Activated naive CD8-positive, alpha-beta T cell (primary cell): ENCODE data around the gene THSD4.

Experiments used
- H3K27ac Mint-ChIP-seq: one replicate; pipeline ENCODE4 v1.8.0; 2021; ENCODE audit warnings: mixed read lengths
- H3K27me3 Mint-ChIP-seq: one replicate; pipeline ENCODE4 v1.8.0; 2021; ENCODE audit warnings: mixed read lengths
- H3K36me3 Mint-ChIP-seq: one replicate; pipeline ENCODE4 v1.8.0; 2021; ENCODE audit warnings: mixed read lengths
- H3K4me1 Mint-ChIP-seq: one replicate; pipeline ENCODE4 v1.8.0; 2021; ENCODE audit warnings: low read depth, mixed read lengths
- H3K4me3 Mint-ChIP-seq: one replicate; pipeline ENCODE4 v1.8.0; 2021; ENCODE audit warnings: mild to moderate bottlenecking, mixed read lengths
- H3K9me3 Mint-ChIP-seq: one replicate; pipeline ENCODE4 v1.8.0; 2021; ENCODE audit warnings: low read depth, mixed read lengths

The THSD4 gene

GRCh38 chr15:71468715-71469114 is 353.4 kb downstream of the THSD4 start:
- Mint-ChIP-seq H3K9me3 (no peaks in the 10 kb centered on the region), H3K27ac (no peak overlapping the region), H3K4me1 (no peaks in the 10 kb centered on the region), H3K4me3 (no peak overlapping the region), H3K36me3 (no peaks in the 10 kb centered on the region), H3K27me3 (no peaks in the 10 kb centered on the region)

DNA sequence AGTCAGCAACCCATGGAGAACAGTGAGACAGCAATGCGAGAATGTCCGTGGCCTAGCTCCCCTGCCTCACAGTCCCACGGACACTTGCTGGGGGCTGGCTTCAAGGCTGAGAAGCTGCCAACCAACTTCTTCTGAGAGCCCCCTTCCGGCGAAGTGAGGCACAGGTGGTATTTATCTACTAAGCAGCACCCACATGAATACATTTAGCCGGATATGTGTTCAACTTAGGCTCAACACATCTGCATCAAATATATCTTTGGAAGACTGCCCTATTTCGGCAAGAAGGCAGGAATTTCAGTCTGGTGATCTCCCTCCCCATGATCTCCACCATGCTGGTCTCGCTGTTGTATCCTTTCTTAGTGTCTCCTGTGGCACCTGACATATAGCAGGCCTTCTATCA is 354.1 kb downstream of the THSD4 start:
- Mint-ChIP-seq H3K4me3 (no peak overlapping the region), H3K27me3 (no peaks in the 10 kb centered on the region), H3K36me3 (no peaks in the 10 kb centered on the region), H3K4me1 (no peaks in the 10 kb centered on the region), H3K9me3 (no peaks in the 10 kb centered on the region), H3K27ac (no peak overlapping the region)

DNA sequence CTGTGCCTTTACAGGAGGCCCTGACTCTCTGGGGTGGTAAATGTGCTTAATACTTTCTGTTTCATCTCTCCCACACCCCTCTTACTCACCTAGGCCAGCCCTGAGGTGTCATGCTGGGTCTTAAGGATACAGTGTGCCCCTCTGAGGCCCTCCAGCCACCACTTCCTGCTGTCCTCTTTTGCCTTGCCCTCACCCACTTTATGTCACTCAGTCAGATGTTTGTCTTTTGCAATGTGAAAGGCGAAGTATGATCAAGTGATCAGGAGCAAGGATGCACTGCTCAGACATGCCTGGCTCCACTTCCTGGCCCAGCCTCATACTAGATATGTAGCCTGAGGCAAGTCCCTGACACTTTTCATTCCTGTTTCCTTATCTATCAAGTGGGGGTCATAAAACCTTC is 356.1 kb downstream of the THSD4 start:
- Mint-ChIP-seq H3K9me3 (no peaks in the 10 kb centered on the region), H3K4me3 (no peak overlapping the region), H3K36me3 (no peaks in the 10 kb centered on the region), H3K4me1 (no peaks in the 10 kb centered on the region), H3K27ac (no peak overlapping the region), H3K27me3 (no peaks in the 10 kb centered on the region)

DNA sequence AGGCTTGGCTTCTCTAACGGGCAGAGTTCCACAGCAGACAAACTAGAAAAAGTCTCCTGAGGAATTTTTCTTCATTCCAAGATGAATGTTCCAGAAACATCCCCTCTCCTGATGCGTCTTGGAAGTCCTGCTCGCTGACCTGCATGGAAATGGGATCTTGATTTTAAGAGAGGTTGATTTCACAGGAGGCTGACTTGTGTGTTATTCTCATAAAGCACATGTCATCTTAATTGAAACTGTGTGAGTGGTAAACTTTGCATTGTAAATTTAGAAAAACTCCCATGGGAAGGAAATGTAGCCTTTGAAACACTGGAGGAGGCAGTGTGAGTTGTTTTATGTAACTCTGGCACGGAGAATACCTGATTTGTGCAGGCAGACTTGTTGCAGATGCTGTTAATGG is 357.3 kb downstream of the THSD4 start:
- no peaks in the 10 kb centered on the region for H3K27me3 Mint-ChIP-seq
- no peak overlapping the region for H3K27ac Mint-ChIP-seq
- H3K4me3 Mint-ChIP-seq = no peak overlapping the region
- H3K9me3 Mint-ChIP-seq = no peaks in the 10 kb centered on the region
- no peaks in the 10 kb centered on the region for H3K36me3 Mint-ChIP-seq
- no peaks in the 10 kb centered on the region for H3K4me1 Mint-ChIP-seq

- no peak overlapping the region for H3K27ac Mint-ChIP-seq
- H3K36me3 Mint-ChIP-seq = no peaks in the 10 kb centered on the region
- H3K9me3 Mint-ChIP-seq = no peaks in the 10 kb centered on the region
- no peaks in the 10 kb centered on the region for H3K27me3 Mint-ChIP-seq
- no peak overlapping the region for H3K4me3 Mint-ChIP-seq
- no peaks in the 10 kb centered on the region for H3K4me1 Mint-ChIP-seq
Measured at GRCh38 chr15:71473751-71474150, 358.5 kb downstream of the THSD4 start.

DNA sequence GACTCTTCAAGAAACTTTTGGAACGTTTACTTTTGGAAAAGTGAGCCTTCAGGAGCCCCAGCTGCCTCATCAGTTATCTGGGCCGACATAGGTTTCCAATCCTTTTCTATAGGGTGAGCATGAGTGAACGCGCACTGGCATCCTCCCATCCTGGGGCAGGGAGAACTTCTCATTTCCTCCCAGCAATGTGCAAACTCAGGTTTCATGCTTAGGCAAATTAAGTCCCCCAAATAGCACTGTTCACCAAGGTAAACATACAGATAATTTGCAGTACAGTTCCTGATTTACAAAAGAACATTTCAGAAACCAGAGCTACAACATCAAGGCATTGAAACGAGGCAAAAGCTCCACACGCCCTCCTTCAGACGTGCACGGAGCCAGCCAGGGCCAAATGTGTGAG is 361.6 kb downstream of the THSD4 start:
- H3K4me1 Mint-ChIP-seq = no peaks in the 10 kb centered on the region
- no peak overlapping the region for H3K27ac Mint-ChIP-seq
- H3K9me3 Mint-ChIP-seq = no peaks in the 10 kb centered on the region
- no peaks in the 10 kb centered on the region for H3K36me3 Mint-ChIP-seq
- no peak overlapping the region for H3K4me3 Mint-ChIP-seq
- no peaks in the 10 kb centered on the region for H3K27me3 Mint-ChIP-seq

DNA sequence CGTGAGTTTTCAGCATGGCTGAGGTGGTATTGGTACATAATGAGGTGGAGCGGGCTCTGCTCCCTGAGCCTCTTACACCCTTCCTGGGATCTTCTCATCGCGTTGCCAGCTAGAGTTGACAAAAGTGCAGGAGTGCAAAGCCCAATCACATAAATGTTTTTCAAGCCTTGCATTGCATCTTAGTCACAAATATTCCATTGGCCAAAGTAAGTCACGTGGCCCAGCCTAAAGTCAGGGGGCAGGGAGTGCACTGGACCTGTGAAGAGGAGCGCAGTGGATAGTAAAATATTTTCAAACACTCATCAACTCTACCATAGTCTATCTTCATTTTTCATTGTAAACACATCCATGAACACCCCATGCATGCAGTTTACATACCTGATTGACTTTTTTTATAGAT is 365.3 kb downstream of the THSD4 start:
- Mint-ChIP-seq H3K27ac (no peak overlapping the region), H3K4me3 (no peak overlapping the region), H3K4me1 (no peaks in the 10 kb centered on the region), H3K36me3 (no peaks in the 10 kb centered on the region), H3K27me3 (peaks cover 5% of the 10 kb centered on the region), H3K9me3 (no peaks in the 10 kb centered on the region)

- no peaks in the 10 kb centered on the region for H3K9me3 Mint-ChIP-seq
- no peak overlapping the region for H3K27ac Mint-ChIP-seq
- no peaks in the 10 kb centered on the region for H3K4me1 Mint-ChIP-seq
- H3K4me3 Mint-ChIP-seq = no peak overlapping the region
- H3K36me3 Mint-ChIP-seq = no peaks in the 10 kb centered on the region
- H3K27me3 Mint-ChIP-seq = peaks cover 10% of the 10 kb centered on the region
Measured at GRCh38 chr15:71484080-71484479, 368.8 kb downstream of the THSD4 start.

- Mint-ChIP-seq H3K4me1 (no peaks in the 10 kb centered on the region), H3K27me3 (peaks cover 13% of the 10 kb centered on the region), H3K9me3 (no peaks in the 10 kb centered on the region), H3K36me3 (no peaks in the 10 kb centered on the region), H3K27ac (no peak overlapping the region), H3K4me3 (no peak overlapping the region)
Measured at GRCh38 chr15:71485094-71485693, 369.9 kb downstream of the THSD4 start.

GRCh38 chr15:71489570-71489969 is 374.3 kb downstream of the THSD4 start:
- Mint-ChIP-seq H3K9me3 (no peaks in the 10 kb centered on the region), H3K27ac (no peak overlapping the region), H3K4me1 (no peaks in the 10 kb centered on the region), H3K27me3 (peaks cover 15% of the 10 kb centered on the region), H3K4me3 (no peak overlapping the region), H3K36me3 (peaks cover 2% of the 10 kb centered on the region)

GRCh38 chr15:71493526-71493925 is 378.3 kb downstream of the THSD4 start:
- Mint-ChIP-seq H3K27ac (no peak overlapping the region), H3K36me3 (peaks cover 2% of the 10 kb centered on the region), H3K4me3 (no peak overlapping the region), H3K4me1 (no peaks in the 10 kb centered on the region), H3K9me3 (no peaks in the 10 kb centered on the region), H3K27me3 (peaks cover 11% of the 10 kb centered on the region)

DNA sequence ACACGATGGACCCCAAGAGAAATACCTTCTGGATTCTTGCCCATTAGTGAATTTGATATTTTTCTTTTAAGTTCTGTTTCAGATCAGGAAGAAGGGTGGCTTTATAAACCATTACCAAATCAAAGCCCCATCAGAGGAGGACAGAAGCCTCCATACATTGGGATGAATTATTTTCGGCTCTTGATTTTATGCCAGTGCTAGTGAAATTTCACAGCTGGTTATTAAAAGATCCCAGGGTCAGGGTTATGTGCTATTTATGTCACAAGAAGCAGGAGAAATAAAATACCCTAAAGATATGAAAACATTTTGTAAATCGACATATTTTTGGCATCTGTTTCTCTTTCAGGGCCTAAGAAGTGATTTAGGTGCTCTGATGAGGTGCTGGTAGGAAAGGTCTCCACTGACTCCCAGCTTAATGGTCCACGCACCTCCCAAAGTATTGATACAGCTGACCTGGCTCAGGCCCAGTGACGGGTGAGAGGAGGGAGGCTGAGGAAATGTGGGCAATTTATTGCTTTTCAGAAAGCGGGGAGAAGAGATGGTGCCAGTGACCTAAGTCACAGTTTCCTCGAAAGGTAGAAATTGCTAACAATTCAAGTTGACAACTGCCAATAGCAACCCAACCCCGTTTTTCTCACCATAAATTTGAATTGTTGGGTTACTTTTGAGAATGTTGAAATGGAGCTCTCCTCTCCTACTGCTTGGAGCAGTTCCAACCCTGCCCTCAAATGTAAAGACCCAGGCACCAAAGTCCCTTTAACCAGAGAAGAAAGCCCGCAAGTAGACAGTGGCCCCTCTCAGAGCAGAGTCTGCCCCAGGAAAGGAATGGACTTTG is 379.5 kb downstream of the THSD4 start:
- Mint-ChIP-seq H3K4me1 (no peaks in the 10 kb centered on the region), H3K36me3 (peaks cover 2% of the 10 kb centered on the region), H3K27me3 (peaks cover 7% of the 10 kb centered on the region), H3K9me3 (no peaks in the 10 kb centered on the region), H3K4me3 (no peak overlapping the region), H3K27ac (no peak overlapping the region)

DNA sequence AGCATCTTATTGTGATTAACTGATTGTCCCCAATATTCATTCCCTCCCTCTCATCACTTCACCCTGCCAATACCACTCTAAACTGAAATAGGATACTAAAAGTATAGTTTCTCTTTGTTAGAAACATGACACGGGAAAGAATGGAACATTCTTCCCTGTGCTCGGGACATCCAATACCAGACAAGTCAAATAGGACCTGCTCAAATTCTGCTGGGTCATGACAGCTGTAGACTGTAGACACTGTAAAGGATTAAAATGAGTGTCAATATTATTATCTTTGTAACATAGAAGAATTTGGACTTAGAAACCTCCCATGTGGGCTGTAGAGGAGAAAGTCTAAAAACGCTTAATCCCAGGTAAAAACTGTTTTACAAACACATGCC is 380.1 kb downstream of the THSD4 start:
- H3K9me3 Mint-ChIP-seq = peaks cover 4% of the 10 kb centered on the region
- no peaks in the 10 kb centered on the region for H3K4me1 Mint-ChIP-seq
- no peak overlapping the region for H3K27ac Mint-ChIP-seq
- no peak overlapping the region for H3K4me3 Mint-ChIP-seq
- H3K27me3 Mint-ChIP-seq = peaks cover 11% of the 10 kb centered on the region
- peaks cover 2% of the 10 kb centered on the region for H3K36me3 Mint-ChIP-seq

DNA sequence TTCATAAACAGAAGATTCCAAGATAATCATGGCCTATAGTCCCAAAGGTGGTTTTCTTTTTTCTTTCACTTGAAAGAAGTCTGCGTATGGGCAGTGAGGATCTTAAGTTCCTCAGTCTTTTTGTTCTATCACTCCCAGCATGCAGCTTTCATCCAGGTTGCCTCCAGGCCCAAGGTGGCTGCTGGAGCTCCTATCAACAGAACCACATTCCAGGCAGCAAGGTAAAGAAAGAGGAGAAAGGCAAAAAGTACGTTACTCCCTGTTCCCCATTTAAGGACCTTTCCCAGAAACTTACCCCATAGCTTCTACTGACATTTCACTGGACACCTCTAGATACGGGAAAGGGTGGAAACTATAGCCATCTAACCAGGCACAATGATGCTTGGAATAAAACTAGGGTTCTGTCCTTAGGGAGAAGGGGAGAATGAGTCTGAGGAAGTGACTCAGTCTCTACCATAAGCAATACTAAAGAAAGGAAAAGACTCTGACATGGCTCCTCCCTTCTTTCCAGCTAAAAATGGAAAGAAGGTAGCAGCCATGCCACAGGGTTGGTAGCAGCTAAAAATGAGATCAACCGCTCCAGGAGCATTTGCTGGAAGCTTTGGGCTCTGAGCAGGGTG is 381.2 kb downstream of the THSD4 start:
- H3K9me3 Mint-ChIP-seq = peaks cover 9% of the 10 kb centered on the region
- no peaks in the 10 kb centered on the region for H3K4me1 Mint-ChIP-seq
- peaks cover 14% of the 10 kb centered on the region for H3K27me3 Mint-ChIP-seq
- H3K36me3 Mint-ChIP-seq = no peaks in the 10 kb centered on the region
- H3K4me3 Mint-ChIP-seq = no peak overlapping the region
- H3K27ac Mint-ChIP-seq = no peak overlapping the region

GRCh38 chr15:71501344-71502076 is 386.2 kb downstream of the THSD4 start:
- Mint-ChIP-seq H3K27me3 (peaks cover 20% of the 10 kb centered on the region), H3K4me3 (no peak overlapping the region), H3K4me1 (no peaks in the 10 kb centered on the region), H3K9me3 (peaks cover 9% of the 10 kb centered on the region), H3K36me3 (no peaks in the 10 kb centered on the region), H3K27ac (no peak overlapping the region)
